ENCODE measurements around the gene ATG7.

The ATG7 gene

GRCh38 chr3:11536132-11536935 lies 264.1 kb downstream of the ATG7 start:
- no peak for DNase-seq (ENCODE audit: low read depth, low spot score)

GRCh38 chr3:11536936-11537612 lies 264.9 kb downstream of the ATG7 start:
- no peak for DNase-seq (ENCODE audit: low read depth, low spot score)

- no peak for DNase-seq (ENCODE audit: low read depth, low spot score)
Observed at GRCh38 chr3:11538581-11538980, 266.4 kb downstream of the ATG7 start.

GRCh38 chr3:11539218-11539617 lies 267.0 kb downstream of the ATG7 start:
- no peak for DNase-seq (ENCODE audit: low read depth, low spot score)

DNA sequence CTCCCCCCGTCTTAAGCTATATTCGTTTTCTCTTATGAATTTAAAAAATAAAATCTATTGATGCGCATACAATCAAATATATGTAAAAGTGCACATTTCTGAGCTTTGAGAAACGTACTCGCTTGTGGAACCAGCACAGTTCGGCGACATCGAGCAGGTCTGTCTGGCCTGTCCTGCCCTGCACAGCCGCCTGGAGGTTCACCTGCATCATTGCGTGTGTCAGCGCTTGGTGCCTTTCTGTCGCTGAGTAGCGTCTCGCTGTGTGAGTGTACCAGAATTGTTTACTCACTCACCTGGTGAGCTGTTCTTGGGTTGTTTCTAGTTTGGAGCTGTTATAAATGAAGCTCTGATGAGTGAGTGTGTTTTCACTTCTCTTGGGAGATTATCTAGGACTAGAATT lies 267.5 kb downstream of the ATG7 start:
- DNase-seq (ENCODE audit: low read depth, low spot score), result no peak

GRCh38 chr3:11541321-11542303 lies 269.4 kb downstream of the ATG7 start:
- DNase-seq (ENCODE audit: low read depth, low spot score), result no peak

DNA sequence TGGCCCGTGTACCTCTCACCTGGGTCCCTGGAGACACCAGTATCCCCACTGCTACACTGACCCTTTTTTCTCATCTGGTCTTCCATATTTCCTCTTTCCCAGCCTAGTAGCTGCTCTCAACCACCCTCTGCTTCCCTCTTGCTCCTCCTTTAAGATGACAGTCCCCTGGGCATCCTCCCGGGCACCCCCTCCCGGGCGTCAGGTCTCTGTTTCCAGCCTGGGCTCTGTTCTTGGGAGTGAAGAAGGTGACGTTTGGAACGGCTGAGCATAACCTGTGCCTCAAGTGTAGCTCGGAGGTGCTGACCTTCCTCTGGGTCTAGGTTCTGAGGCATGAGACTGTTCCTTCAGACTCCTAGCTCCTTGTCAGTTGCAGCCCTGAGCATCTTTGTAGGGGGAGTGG lies 270.4 kb downstream of the ATG7 start:
- DNase-seq (ENCODE audit: low read depth, low spot score), result no peak

GRCh38 chr3:11543141-11543947 lies 271.1 kb downstream of the ATG7 start:
- no peak for DNase-seq (ENCODE audit: low read depth, low spot score)

DNA sequence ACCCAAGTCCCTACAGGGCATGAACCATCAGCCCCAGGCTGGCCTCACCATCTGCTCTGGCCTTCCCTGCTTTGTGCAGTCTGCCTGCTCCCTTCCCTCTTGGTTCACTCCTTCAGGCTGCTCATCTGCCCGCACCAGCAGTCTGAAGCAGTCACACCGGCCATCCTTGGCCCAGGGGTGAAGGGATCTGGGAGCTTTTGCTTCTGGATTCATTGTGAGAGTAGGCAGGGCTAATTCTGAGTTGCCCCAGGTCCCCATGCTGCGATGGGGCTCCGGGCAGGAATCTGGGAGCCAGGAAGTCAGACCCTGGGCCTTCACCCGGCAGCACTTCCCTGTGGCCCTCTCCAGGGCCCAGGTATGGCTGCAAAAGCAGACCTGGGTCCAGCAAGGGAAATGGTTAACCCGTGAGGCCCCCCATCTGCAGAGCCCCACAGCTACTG lies 271.8 kb downstream of the ATG7 start:
- no peak for DNase-seq (ENCODE audit: low read depth, low spot score)

GRCh38 chr3:11544412-11545181 lies 272.4 kb downstream of the ATG7 start:
- DNase-seq (ENCODE audit: low read depth, low spot score), result no peak

DNA sequence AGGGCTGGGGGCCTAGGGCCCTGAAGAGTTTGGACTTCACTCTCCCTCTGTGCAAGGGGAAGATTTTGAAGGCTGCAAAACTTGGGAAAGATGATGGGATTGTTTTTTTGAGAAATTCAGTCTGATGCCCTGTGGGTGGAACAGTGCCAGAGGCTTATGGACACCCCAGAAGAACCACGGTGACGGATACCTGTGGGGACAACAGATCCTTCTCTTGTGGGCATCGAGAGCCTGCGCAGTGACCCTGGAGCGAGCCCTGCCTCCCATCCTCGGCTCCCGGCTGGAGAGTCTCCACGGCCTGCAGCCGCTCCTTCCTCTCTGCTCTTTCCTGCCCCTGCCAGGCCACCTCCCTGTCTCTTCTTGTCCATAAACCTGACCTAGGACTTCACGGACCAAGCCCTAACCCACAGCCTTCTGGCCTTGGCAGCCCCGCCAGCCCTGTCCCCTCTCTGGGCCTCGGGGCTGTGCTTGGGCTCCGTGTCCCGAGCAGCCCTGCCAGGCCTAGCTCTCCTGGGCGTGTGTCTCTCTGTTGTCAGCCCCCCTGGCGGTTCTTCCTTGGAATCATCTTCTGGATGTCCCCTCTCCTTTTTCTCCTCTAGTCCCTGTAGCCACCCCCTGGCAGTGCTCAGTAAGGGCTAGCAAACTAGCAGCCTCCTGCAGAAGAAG lies 273.1 kb downstream of the ATG7 start:
- DNase-seq (ENCODE audit: low read depth, low spot score), result no peak

GRCh38 chr3:11546657-11547302 lies 274.6 kb downstream of the ATG7 start:
- DNase-seq (ENCODE audit: low read depth, low spot score), result no peak

DNA sequence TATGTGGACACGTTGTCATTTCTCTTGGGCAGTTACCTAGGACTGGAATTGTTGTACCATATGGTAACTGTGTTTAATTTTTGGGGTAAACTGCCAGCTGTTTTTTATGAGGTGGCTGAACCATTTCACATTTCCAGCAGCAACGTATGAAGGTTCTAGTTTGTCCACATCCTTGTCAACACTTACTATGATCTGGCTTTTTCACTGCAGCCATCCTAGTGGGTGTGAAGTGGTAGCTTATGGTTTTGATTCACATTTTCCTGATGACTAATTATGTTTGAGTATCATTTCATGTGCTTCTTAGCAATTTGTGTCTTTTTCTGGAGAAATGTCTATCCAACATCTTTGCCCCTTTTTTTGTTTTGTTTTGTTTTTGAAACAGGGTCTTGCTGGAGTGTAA lies 275.3 kb downstream of the ATG7 start:
- DNase-seq (ENCODE audit: low read depth, low spot score), result no peak

- DNase-seq (ENCODE audit: low read depth, low spot score), result no peak
Observed at GRCh38 chr3:11548721-11549131, 276.5 kb downstream of the ATG7 start.

- no peak for DNase-seq (ENCODE audit: low read depth, low spot score)
Observed at GRCh38 chr3:11549580-11550140, 277.5 kb downstream of the ATG7 start.

DNA sequence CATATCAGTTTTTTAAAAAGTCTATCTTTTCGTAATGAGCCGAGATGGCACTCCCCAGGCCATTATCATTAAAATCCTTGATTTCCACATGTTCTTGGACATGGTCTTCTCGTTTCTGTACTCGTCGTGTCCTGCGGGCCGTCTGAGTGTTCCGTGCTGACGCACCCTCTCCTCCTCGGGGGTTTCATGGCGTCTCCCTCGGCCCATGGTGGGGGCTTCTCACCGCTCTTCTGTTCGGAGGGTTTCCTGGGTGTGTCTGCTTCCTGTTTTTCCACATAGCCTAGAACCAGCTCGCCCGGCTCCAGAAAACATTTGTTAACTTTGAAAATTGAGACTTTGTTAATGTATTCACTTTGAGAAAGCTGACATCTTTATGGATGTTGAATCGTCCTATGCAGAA lies 278.8 kb downstream of the ATG7 start:
- DNase-seq (ENCODE audit: low read depth, low spot score), result no peak

GRCh38 chr3:11552289-11553264 lies 280.4 kb downstream of the ATG7 start:
- DNase-seq (ENCODE audit: low read depth, low spot score), result no peak

Data from activated naive CD8-positive, alpha-beta T cell treated with anti-CD3 and anti-CD28 coated beads, Interleukin-2, amount 50 U/mL, for 16 hours (primary cell).